CD4-positive, alpha-beta T cell (primary cell): ENCODE results near the gene CEACAM5. TPM values are rescaled to one million over a fixed set of nuclear protein-coding genes. Genes with fewer than 3 reads are reported as not detected.
"Not testable (repeated sequence)": the region's sequence is repeated elsewhere in the genome, so short reads cannot be mapped to it uniquely, and the experiment has no call there.

ENCODE experiments used
- ATAC-seq: fragments of 200-7000 bp; cut with Tn5 transposase; one replicate; pipeline ENCODE4 v1.10.0; 2022; ENCODE audit warnings: mild to moderate bottlenecking; ENCODE audit not compliant: poor library complexity
- CTCF ChIA-PET: fragments of 350-600 bp; sonication (Branson Sonifier 250); formaldehyde crosslinking; loops from one replicate; lab custom pipeline; 2021; ENCODE audit warnings: antibody characterized with exemption, inconsistent platforms; lab: Charles Lee
- POLR2A ChIA-PET: fragments of 350-600 bp; sonication (Branson Sonifier 250); formaldehyde crosslinking; loops from one replicate; lab custom pipeline; 2021; ENCODE audit warnings: antibody characterized with exemption, inconsistent platforms; lab: Charles Lee
- DNase-seq, 14 experiments: peaks; one replicate each; pipeline ENCODE4 v3.0.0-alpha.2; 2013 to 2020; ENCODE audit warnings: mixed read lengths in 2 of 14
- H3K27ac ChIP-seq, 2 donors: one replicate each; pipeline versions ENCODE4 v1.5.1 to v1.7.0; 2013; ENCODE audit warnings: low read length in 2 of 2, low read depth in 1 of 2, mild to moderate bottlenecking in 1 of 2
- H3K27me3 ChIP-seq, 2 experiments: 1 replicate in 1 of 2; 2 replicates in 1 of 2; pipeline versions ENCODE4 v1.6.1 to v1.7.0; 2013; ENCODE audit warnings: low read length in 2 of 2, control low read depth in 1 of 2, mild to moderate bottlenecking in 1 of 2, moderate library complexity in 1 of 2; ENCODE audit not compliant: insufficient read depth in 2 of 2, control insufficient read depth in 1 of 2
- H3K36me3 ChIP-seq: one replicate; pipeline ENCODE4 v1.6.1; 2013; ENCODE audit warnings: low read length, control low read depth; ENCODE audit not compliant: insufficient read depth
- H3K4me1 ChIP-seq: one replicate; pipeline ENCODE4 v1.6.1; 2013; ENCODE audit warnings: low read length, control low read depth; ENCODE audit not compliant: insufficient read depth
- H3K4me3 ChIP-seq: one replicate; pipeline ENCODE4 v1.5.1; 2013; ENCODE audit warnings: mild to moderate bottlenecking, low read length, moderate library complexity
- H3K9me3 ChIP-seq, 2 experiments: 1 replicate in 1 of 2; 2 replicates in 1 of 2; pipeline versions ENCODE4 v1.6.1 to v1.7.0; 2013; ENCODE audit warnings: low read length in 2 of 2, mild to moderate bottlenecking in 2 of 2, control low read depth in 1 of 2, moderate library complexity in 1 of 2; ENCODE audit not compliant: control insufficient read depth in 1 of 2, insufficient read depth in 1 of 2
- H3K27ac Mint-ChIP-seq: one replicate; pipeline ENCODE4 v1.8.0; 2020; ENCODE audit warnings: mixed read lengths
- H3K27me3 Mint-ChIP-seq: one replicate; pipeline ENCODE4 v1.8.0; 2021; ENCODE audit warnings: mixed read lengths
- H3K36me3 Mint-ChIP-seq: one replicate; pipeline ENCODE4 v1.8.0; 2021; ENCODE audit warnings: low read depth, mixed read lengths
- H3K4me1 Mint-ChIP-seq: one replicate; pipeline ENCODE4 v1.8.0; 2021; ENCODE audit warnings: low read depth, mixed read lengths
- H3K4me3 Mint-ChIP-seq: one replicate; pipeline ENCODE4 v1.8.0; 2020; ENCODE audit warnings: mild to moderate bottlenecking, mixed read lengths
- H3K9me3 Mint-ChIP-seq: one replicate; pipeline ENCODE4 v1.8.0; 2020; ENCODE audit warnings: mixed read lengths
- intact Hi-C, 2 experiments: fragments of 100-400 bp; cut with DNase I in 1 of 2; cut with micrococcal nuclease in 1 of 2; formaldehyde crosslinking; loops; one replicate each; pipeline versions ENCODE4 v1.15.1 to v1.9.0; 2023 to 2025; cut with DNase I, micrococcal nuclease
- total RNA-seq, 174 experiments: library from RNA in 2 of 174; stranded (reverse) in 2 of 174; gene quantifications; one replicate each; pipeline ENCODE4 v1.2.3 and lab custom pipeline; 2021 to 2026
- TF ChIP-seq, protein P1 (sequence below): fragments of 200-600 bp; IDR thresholded peaks from one replicate; pipeline ENCODE4 v1.8.0; 2022; ENCODE audit warnings: antibody characterized with exemption, mild to moderate bottlenecking

CEACAM5 gene
- total RNA-seq, 2 experiments from 2014 or later: not detected

DNA sequence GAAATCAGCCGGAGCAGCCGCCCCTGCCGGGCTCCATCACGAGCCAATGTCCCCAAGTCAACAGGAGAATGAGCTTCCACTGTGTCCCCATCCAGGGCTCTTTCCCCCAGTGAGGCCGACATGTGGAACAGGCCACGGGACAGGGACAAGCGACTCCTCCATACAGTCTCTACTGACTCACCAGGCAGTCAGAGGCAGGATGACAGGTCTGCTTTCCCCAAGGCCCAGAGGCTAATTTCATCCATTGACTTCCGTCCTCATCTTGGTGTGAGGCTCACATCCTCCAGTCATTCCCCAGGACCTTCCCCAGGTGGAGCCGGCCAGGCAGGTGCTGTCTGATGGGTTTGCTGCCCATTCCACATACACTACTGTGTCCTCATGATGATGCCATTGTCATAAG lies 50.4 kb downstream of the CEACAM5 start:
- H3K27ac ChIP-seq: no peak overlapping the region
- H3K27me3 ChIP-seq: peaks cover 32 to 46% of the 10 kb centered on the region in 2 experiments
- no peaks in the 10 kb centered on the region for H3K9me3 ChIP-seq
- Mint-ChIP-seq H3K4me3 (no peak overlapping the region), H3K4me1 (peaks cover 4% of the 10 kb centered on the region), H3K27me3 (peaks cover 75% of the 10 kb centered on the region), H3K36me3 (no peaks in the 10 kb centered on the region), H3K27ac (no peak overlapping the region), H3K9me3 (no peaks in the 10 kb centered on the region)
- ChIA-PET POLR2A (no interaction called here), CTCF (no interaction called here)
- intact Hi-C loops: no loop called here
- no peaks in the 10 kb centered on the region for H3K36me3 ChIP-seq
- TF ChIP-seq, protein P1, sequence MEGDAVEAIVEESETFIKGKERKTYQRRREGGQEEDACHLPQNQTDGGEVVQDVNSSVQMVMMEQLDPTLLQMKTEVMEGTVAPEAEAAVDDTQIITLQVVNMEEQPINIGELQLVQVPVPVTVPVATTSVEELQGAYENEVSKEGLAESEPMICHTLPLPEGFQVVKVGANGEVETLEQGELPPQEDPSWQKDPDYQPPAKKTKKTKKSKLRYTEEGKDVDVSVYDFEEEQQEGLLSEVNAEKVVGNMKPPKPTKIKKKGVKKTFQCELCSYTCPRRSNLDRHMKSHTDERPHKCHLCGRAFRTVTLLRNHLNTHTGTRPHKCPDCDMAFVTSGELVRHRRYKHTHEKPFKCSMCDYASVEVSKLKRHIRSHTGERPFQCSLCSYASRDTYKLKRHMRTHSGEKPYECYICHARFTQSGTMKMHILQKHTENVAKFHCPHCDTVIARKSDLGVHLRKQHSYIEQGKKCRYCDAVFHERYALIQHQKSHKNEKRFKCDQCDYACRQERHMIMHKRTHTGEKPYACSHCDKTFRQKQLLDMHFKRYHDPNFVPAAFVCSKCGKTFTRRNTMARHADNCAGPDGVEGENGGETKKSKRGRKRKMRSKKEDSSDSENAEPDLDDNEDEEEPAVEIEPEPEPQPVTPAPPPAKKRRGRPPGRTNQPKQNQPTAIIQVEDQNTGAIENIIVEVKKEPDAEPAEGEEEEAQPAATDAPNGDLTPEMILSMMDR: no peak
- ATAC-seq: no peak
- peaks cover 1% of the 10 kb centered on the region for H3K4me1 ChIP-seq
- H3K4me3 ChIP-seq: no peak overlapping the region
- no peak for DNase-seq

DNA sequence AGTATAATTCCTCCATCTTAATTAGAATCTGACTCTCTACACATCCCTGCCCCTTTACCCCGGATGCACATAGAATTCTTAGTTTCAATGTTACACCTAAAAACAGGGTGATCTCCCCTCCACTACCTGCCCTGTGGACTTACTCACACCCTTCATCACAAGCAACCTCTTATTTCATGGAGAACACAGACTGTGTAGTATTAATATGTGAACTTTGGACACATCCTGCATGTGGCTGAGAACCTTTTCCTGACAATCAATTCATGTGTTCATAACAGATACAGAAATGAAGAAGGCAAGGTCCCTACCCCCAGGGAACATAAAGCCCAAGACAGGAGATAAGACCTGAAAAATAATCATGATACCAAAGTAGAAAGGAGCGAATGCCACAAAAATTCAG lies 58.7 kb downstream of the CEACAM5 start:
- no peak overlapping the region for H3K4me3 ChIP-seq
- no peaks in the 10 kb centered on the region for H3K9me3 Mint-ChIP-seq
- ChIA-PET CTCF (interaction anchor here (1.1 kb wide), 1 partner anchor 14 kb away, joined by 3 read pairs; no protein-coding TSS in a partner anchor), POLR2A (no interaction called here)
- ATAC-seq: no peak
- intact Hi-C loops: no loop called here
- no peak overlapping the region for H3K4me3 Mint-ChIP-seq
- peaks cover 7% of the 10 kb centered on the region for H3K4me1 Mint-ChIP-seq
- H3K27ac Mint-ChIP-seq: no peak overlapping the region
- peaks cover 74% of the 10 kb centered on the region for H3K27me3 Mint-ChIP-seq
- H3K36me3 Mint-ChIP-seq: no peaks in the 10 kb centered on the region
- no peaks in the 10 kb centered on the region for H3K36me3 ChIP-seq
- H3K9me3 ChIP-seq: no peaks in the 10 kb centered on the region
- peaks cover 17 to 29% of the 10 kb centered on the region in 2 experiments for H3K27me3 ChIP-seq
- no peak overlapping the region for H3K27ac ChIP-seq
- H3K4me1 ChIP-seq: no peaks in the 10 kb centered on the region
- no peak for DNase-seq
- TF ChIP-seq, protein P1: no peak

DNA sequence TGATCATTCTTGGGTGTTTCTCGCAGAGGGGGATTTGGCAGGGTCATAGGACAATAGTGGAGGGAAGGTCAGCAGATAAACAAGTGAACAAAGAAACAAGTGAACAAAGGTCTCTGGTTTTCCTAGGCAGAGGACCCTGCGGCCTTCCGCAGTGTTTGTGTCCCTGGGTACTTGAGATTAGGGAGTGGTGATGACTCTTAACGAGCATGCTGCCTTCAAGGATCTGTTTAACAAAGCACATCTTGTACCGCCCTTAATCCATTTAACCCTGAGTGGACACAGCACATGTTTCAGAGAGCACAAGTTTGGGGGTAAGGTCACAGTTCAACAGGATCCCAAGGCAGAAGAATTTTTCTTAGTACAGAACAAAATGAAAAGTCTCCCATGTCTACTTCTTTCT lies 59.7 kb downstream of the CEACAM5 start:
- ATAC-seq, intact Hi-C loops, H3K9me3 Mint-ChIP-seq, H3K4me1 ChIP-seq, H3K4me3 ChIP-seq, H3K36me3 Mint-ChIP-seq, H3K27ac Mint-ChIP-seq, H3K4me3 Mint-ChIP-seq, H3K27ac ChIP-seq, H3K36me3 ChIP-seq, POLR2A ChIA-PET, CTCF ChIA-PET, H3K9me3 ChIP-seq, DNase-seq: not testable (repeated sequence)
- peaks cover 9 to 23% of the 10 kb centered on the region in 2 experiments for H3K27me3 ChIP-seq
- peaks cover 74% of the 10 kb centered on the region for H3K27me3 Mint-ChIP-seq
- peaks cover 17% of the 10 kb centered on the region for H3K4me1 Mint-ChIP-seq

DNA sequence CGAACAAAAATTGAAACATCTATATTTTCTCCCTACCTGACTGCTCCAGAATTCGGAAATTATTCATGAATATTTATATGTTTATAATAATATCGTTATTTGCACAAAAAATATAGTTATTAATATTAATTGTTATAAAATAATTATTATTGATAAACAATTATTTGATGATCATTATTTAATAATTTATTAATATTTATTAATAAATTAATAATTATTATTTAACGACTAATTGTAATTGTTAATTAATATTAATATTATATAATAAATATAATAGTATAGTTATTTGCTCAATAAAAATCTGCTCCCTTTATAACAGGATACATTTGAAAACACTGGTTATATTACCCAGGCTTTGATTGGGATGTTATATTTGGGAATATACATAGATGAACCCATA lies 61.2 kb downstream of the CEACAM5 start:
- DNase-seq: no peak
- Histone ChIP-seq H3K4me1 (peaks cover 20% of the 10 kb centered on the region), H3K4me3 (no peak overlapping the region), H3K36me3 (no peaks in the 10 kb centered on the region), H3K27me3 (peaks cover 5 to 12% of the 10 kb centered on the region in 2 experiments), H3K27ac (no peak overlapping the region), H3K9me3 (no peaks in the 10 kb centered on the region)
- no peak for ATAC-seq
- Mint-ChIP-seq H3K36me3 (no peaks in the 10 kb centered on the region), H3K4me1 (peaks cover 32% of the 10 kb centered on the region), H3K9me3 (no peaks in the 10 kb centered on the region), H3K27me3 (peaks cover 77% of the 10 kb centered on the region), H3K4me3 (no peak overlapping the region), H3K27ac (no peak overlapping the region)
- ChIA-PET POLR2A (interaction anchor here (0.6 kb wide), 1 partner anchor 17 kb away, joined by 4 read pairs; no protein-coding TSS in a partner anchor), CTCF (interaction anchor here (3.5 kb wide), 1 partner anchor 16 kb away, joined by 19 read pairs; no protein-coding TSS in a partner anchor)
- TF ChIP-seq, protein P1: no peak
- intact Hi-C loops: no loop called here
